ENCODE results near the gene TTLL4.

The TTLL4 gene

GRCh38 chr2:218780046-218780445, 69.4 kb downstream of the TTLL4 start:
- no peak for DNase-seq (ENCODE audit: low read depth)
- no peak overlapping the region for H3K4me3 ChIP-seq (ENCODE audit: low read depth, low read length)
- no peak for TF ChIP-seq CTCF (IDR thresholded peaks at IDR 0.05; ENCODE audit: low read depth, low read length)
- TF ChIP-seq POLR2A (IDR thresholded peaks at IDR 0.05; ENCODE audit: extremely low read depth, insufficient read length), result no peak
- no peak for TF ChIP-seq MYC (IDR thresholded peaks at IDR 0.05; ENCODE audit: low read depth, low read length)
- TF ChIP-seq MAX (IDR thresholded peaks at IDR 0.05; ENCODE audit: low read depth, low read length), result no peak

GRCh38 chr2:218780851-218781690, 70.4 kb downstream of the TTLL4 start:
- no peak for DNase-seq (ENCODE audit: low read depth)
- no peak overlapping the region for H3K4me3 ChIP-seq (ENCODE audit: low read depth, low read length)
- no peak for TF ChIP-seq CTCF (IDR thresholded peaks at IDR 0.05; ENCODE audit: low read depth, low read length)
- TF ChIP-seq MYC (IDR thresholded peaks at IDR 0.05; ENCODE audit: low read depth, low read length), result no peak
- no peak for TF ChIP-seq POLR2A (IDR thresholded peaks at IDR 0.05; ENCODE audit: extremely low read depth, insufficient read length)
- no peak for TF ChIP-seq MAX (IDR thresholded peaks at IDR 0.05; ENCODE audit: low read depth, low read length)

- no peak within 1 kb of the TSS for H3K4me3 ChIP-seq (ENCODE audit: low read depth, low read length)
- no peak for TF ChIP-seq MAX (IDR thresholded peaks at IDR 0.05; ENCODE audit: low read depth, low read length)
- TF ChIP-seq POLR2A (IDR thresholded peaks at IDR 0.05; ENCODE audit: extremely low read depth, insufficient read length), result no peak
- no peak for TF ChIP-seq CTCF (IDR thresholded peaks at IDR 0.05; ENCODE audit: low read depth, low read length)
- TF ChIP-seq MYC (IDR thresholded peaks at IDR 0.05; ENCODE audit: low read depth, low read length), result no peak
- no peak for DNase-seq (ENCODE audit: low read depth)
Measured at GRCh38 chr2:218781691-218782527, 71.3 kb downstream of the TTLL4 start, which contains the start of gene CYP27A1. Gene CYP27A1, plus strand, starts transcription at chr2:218782147. Its CDS starts 36 bp downstream, at chr2:218782183.

GRCh38 chr2:218782528-218782844, 71.9 kb downstream of the TTLL4 start:
- DNase-seq (ENCODE audit: low read depth), result no peak
- TF ChIP-seq CTCF (IDR thresholded peaks at IDR 0.05; ENCODE audit: low read depth, low read length), result no peak
- TF ChIP-seq MYC (IDR thresholded peaks at IDR 0.05; ENCODE audit: low read depth, low read length), result no peak
- no peak for TF ChIP-seq POLR2A (IDR thresholded peaks at IDR 0.05; ENCODE audit: extremely low read depth, insufficient read length)
- no peak for TF ChIP-seq MAX (IDR thresholded peaks at IDR 0.05; ENCODE audit: low read depth, low read length)
- H3K4me3 ChIP-seq (ENCODE audit: low read depth, low read length), result no peak overlapping the region

- TF ChIP-seq CTCF (IDR thresholded peaks at IDR 0.05; ENCODE audit: low read depth, low read length) (no peak), MYC (IDR thresholded peaks at IDR 0.05; ENCODE audit: low read depth, low read length) (no peak), POLR2A (IDR thresholded peaks at IDR 0.05; ENCODE audit: extremely low read depth, insufficient read length) (no peak), MAX (IDR thresholded peaks at IDR 0.05; ENCODE audit: low read depth, low read length) (no peak)
- no peak overlapping the region for H3K4me3 ChIP-seq (ENCODE audit: low read depth, low read length)
- DNase-seq (ENCODE audit: low read depth), result no peak
Measured at GRCh38 chr2:218783688-218784087, 73.1 kb downstream of the TTLL4 start.

Data from NB4 (cell line).